Small intestine (tissue), 4 donors: Measurements from ENCODE around the gene ASB10. TPM values are rescaled to one million over a fixed set of nuclear protein-coding genes. Genes with fewer than 3 reads are reported as not detected.

Experiments
- polyA plus RNA-seq, 4 donors: library from polyadenylated mRNA; stranded (reverse) in 3 of 4; unstranded in 1 of 4; fragments of 200-250 nt in 3 of 4; fragments of 120-200 nt in 1 of 4; gene quantifications; one replicate each; pipeline versions ENCODE4 v1.2.1 to v1.2.3, GENCODE V29; 2013
- donor health status: healthy with polysubstance abuse.
- donor health status: Bipolar disorder and iron deficiency.
- donor health status: healthy.

ASB10 gene
- polyA plus RNA-seq, 4 donors, result not detected

Other genes with a start within 250 kb of the ASB10 start
- 1 to 10 TPM in 3 of 4 donors, not detected in 1; 2.4 to 5.7 (median 3.7) TPM for gene KCNH2, start 208.9 kb downstream of the ASB10 start, polyA plus RNA-seq
- gene NOS3, start 196.2 kb downstream of the ASB10 start, polyA plus RNA-seq, result 10 to 100 TPM in 1 of 4 donors, 1 to 10 TPM in 1, under 1 TPM in 2; 0.45 to 14.7 (median 4.7) TPM
- 1 to 10 TPM in 2 of 4 donors, under 1 TPM in 2; 0.22 to 1.6 (median 0.77) TPM for gene ATG9B, start 162.8 kb downstream of the ASB10 start, polyA plus RNA-seq
- gene ABCB8, start 158.8 kb downstream of the ASB10 start, polyA plus RNA-seq, result 10 to 100 TPM; 15.4 to 29.9 (median 16.2) TPM
- gene ASIC3, start 138.7 kb downstream of the ASB10 start, polyA plus RNA-seq, result 10 to 100 TPM in 1 of 4 donors, 1 to 10 TPM in 3; 2.8 to 10.7 (median 3.6) TPM
- 10 to 100 TPM; 10.8 to 19.7 (median 11.9) TPM for gene CDK5, start 129.4 kb downstream of the ASB10 start, polyA plus RNA-seq
- gene SLC4A2, start 127.7 kb downstream of the ASB10 start, polyA plus RNA-seq, result 100 to 1,000 TPM in 3 of 4 donors, 10 to 100 TPM in 1; 91.5 to 132 (median 103) TPM
- 100 to 1,000 TPM in 3 of 4 donors, 10 to 100 TPM in 1; 95.2 to 248 (median 126) TPM for gene FASTK, start 106.4 kb downstream of the ASB10 start, polyA plus RNA-seq
- gene TMUB1, start 103.8 kb downstream of the ASB10 start, polyA plus RNA-seq, result 100 to 1,000 TPM in 1 of 4 donors, 10 to 100 TPM in 3; 66.4 to 144 (median 77.2) TPM
- gene AGAP3, start 100.8 kb downstream of the ASB10 start, polyA plus RNA-seq, result 10 to 100 TPM; 46.5 to 57.9 (median 54.4) TPM
- gene GBX1, start 19.6 kb downstream of the ASB10 start, polyA plus RNA-seq, result under 1 TPM in 1 of 4 donors, not detected in 3; 0.06 TPM
- not detected for gene H2BK1, start 23.2 kb upstream of the ASB10 start, polyA plus RNA-seq
- gene ABCF2, start 40.0 kb upstream of the ASB10 start, polyA plus RNA-seq, result 10 to 100 TPM; 11.0 to 23.7 (median 13.5) TPM
- 10 to 100 TPM; 11.6 to 27.2 (median 18.1) TPM for gene CHPF2, start 45.2 kb upstream of the ASB10 start, polyA plus RNA-seq
- gene SMARCD3, start 61.4 kb upstream of the ASB10 start, polyA plus RNA-seq, result 10 to 100 TPM in 2 of 4 donors, 1 to 10 TPM in 1, under 1 TPM in 1; 0.89 to 16.0 (median 10.3) TPM
- gene NUB1, start 154.6 kb upstream of the ASB10 start, polyA plus RNA-seq, result 10 to 100 TPM; 37.4 to 70.8 (median 56.7) TPM
- gene WDR86, start 222.8 kb upstream of the ASB10 start, polyA plus RNA-seq, result 1 to 10 TPM in 3 of 4 donors, not detected in 1; 1.1 to 4.3 (median 1.8) TPM